HepG2 (cell line): ENCODE results near the gene RPP14. TPM values are rescaled to one million over a fixed set of nuclear protein-coding genes. Genes with fewer than 3 reads are reported as not detected.

Experiments used
- AHR ChIP-seq: IDR thresholded peaks from 2 replicates; pipeline ENCODE4 v1.6.1; 2018; ENCODE audit warnings: missing genetic modification reagents, missing compliant biosample characterization
- BHLHE40 ChIP-seq: IDR thresholded peaks from 2 replicates; pipeline ENCODE4 v1.6.1; 2011; ENCODE audit warnings: low read length, improper control_type of control experiment
- HDAC6 ChIP-seq: fragments of 200-600 bp; sonication (generic); IDR thresholded peaks from 2 replicates; pipeline ENCODE4 v1.7.0; 2017; ENCODE audit warnings: mild to moderate bottlenecking, antibody characterized with exemption, low read length, low read depth
- HMG20A ChIP-seq: IDR thresholded peaks from 2 replicates; pipeline ENCODE4 v1.6.1; 2016; ENCODE audit warnings: borderline replicate concordance
- TAF1 ChIP-seq: sonication (generic); formaldehyde crosslinking; IDR thresholded peaks from 2 replicates; pipeline ENCODE4 v1.4.0; 2020; ENCODE audit warnings: missing genetic modification reagents
- TBL1XR1 ChIP-seq: fragments of 150-350 bp; IDR thresholded peaks from 2 replicates; pipeline ENCODE4 v1.6.1; 2014; ENCODE audit warnings: borderline replicate concordance, low read length; ENCODE audit not compliant: partially characterized antibody
- TFAP4 ChIP-seq: sonication (generic); IDR thresholded peaks from 2 replicates; pipeline ENCODE4 v1.6.1; 2016; ENCODE audit warnings: low read depth, borderline replicate concordance
- TOE1 ChIP-seq: sonication (generic); formaldehyde crosslinking; IDR thresholded peaks from 2 replicates; pipeline ENCODE4 v1.4.0; 2020; ENCODE audit warnings: mild to moderate bottlenecking, missing genetic modification reagents
- ZBTB1 ChIP-seq: sonication (generic); formaldehyde crosslinking; IDR thresholded peaks from 2 replicates; pipeline ENCODE4 v1.4.0; 2020; ENCODE audit warnings: missing genetic modification reagents, borderline replicate concordance
- ZEB1 ChIP-seq: IDR thresholded peaks from 2 replicates; pipeline ENCODE4 v1.6.1; 2012; ENCODE audit warnings: mild to moderate bottlenecking, low read depth, inconsistent platforms; ENCODE audit not compliant: insufficient replicate concordance
- ZNF124 ChIP-seq: sonication (generic); formaldehyde crosslinking; IDR thresholded peaks from 2 replicates; pipeline ENCODE4 v1.4.0; 2020; ENCODE audit warnings: missing genetic modification reagents
- ZNF282 ChIP-seq: fragments of 450-650 bp; IDR thresholded peaks from 2 replicates; pipeline ENCODE4 v1.6.1; 2018; ENCODE audit not compliant: partially characterized antibody
- ZNF30 ChIP-seq: sonication (generic); formaldehyde crosslinking; IDR thresholded peaks from 2 replicates; pipeline ENCODE4 v1.5.0; 2020; ENCODE audit warnings: mild to moderate bottlenecking, missing genetic modification reagents
- ZNF343 ChIP-seq: sonication (generic); formaldehyde crosslinking; IDR thresholded peaks from 2 replicates; pipeline ENCODE4 v1.4.0; 2020; ENCODE audit warnings: mild to moderate bottlenecking, missing genetic modification reagents
- ZNF746 ChIP-seq: sonication (generic); formaldehyde crosslinking; IDR thresholded peaks from 2 replicates; pipeline ENCODE4 v1.8.0; 2022; ENCODE audit warnings: mild to moderate bottlenecking, missing genetic modification reagents
- ZNF800 ChIP-seq: sonication (generic); formaldehyde crosslinking; IDR thresholded peaks from 2 replicates; pipeline ENCODE4 v1.4.0; 2020; ENCODE audit warnings: missing genetic modification reagents
- ZNF816 ChIP-seq: sonication (generic); formaldehyde crosslinking; IDR thresholded peaks from 2 replicates; pipeline ENCODE4 v1.8.0; 2022; ENCODE audit warnings: missing genetic modification reagents, mild to moderate bottlenecking, borderline replicate concordance
- ZSCAN31 ChIP-seq: sonication (generic); formaldehyde crosslinking; IDR thresholded peaks from 2 replicates; pipeline ENCODE4 v1.5.0; 2020; ENCODE audit warnings: low read depth, mild to moderate bottlenecking, missing genetic modification reagents
- polyA plus RNA-seq, 8 experiments: library from polyadenylated mRNA; depleted of rRNA in 3 of 8; stranded (reverse) in 7 of 8; unstranded in 1 of 8; fragments of >200 nt; fragmentation: Illumina TruSeq in 4 of 8; extraction: Trizol in 4 of 8; gene quantifications; 2 replicates each; pipeline versions ENCODE4 v1.2.1 to v1.2.3, GENCODE V29; 2011 to 2016; ENCODE audit warnings: low read depth in 4 of 8, missing spikeins in 1 of 8, mixed read lengths in 1 of 8; ENCODE audit not compliant: insufficient read depth in 1 of 8
- total RNA-seq, 5 experiments: library from RNA; depleted of rRNA; stranded (reverse); fragments of >200 nt; fragmentation: Illumina TruSeq; extraction: Trizol; gene quantifications; 2 replicates each; pipeline ENCODE4 v1.2.3, GENCODE V29; 2016; ENCODE audit warnings: low read depth in 1 of 5
- TF ChIP-seq, protein P1 (sequence below): sonication (generic); formaldehyde crosslinking; conservative IDR thresholded peaks from 2 replicates; pipeline ENCODE4 v1.8.0; 2022; ENCODE audit warnings: low read depth, missing genetic modification reagents
- TF ChIP-seq, protein P2 (sequence below): sonication (generic); formaldehyde crosslinking; IDR thresholded peaks from 2 replicates; pipeline ENCODE4 v1.4.0; 2020; ENCODE audit warnings: missing genetic modification reagents
- TF ChIP-seq, protein P3 (sequence below): IDR thresholded peaks from 2 replicates; pipeline ENCODE4 v1.6.1; 2012; ENCODE audit warnings: inconsistent platforms

RPP14 gene
- total and polyA plus RNA-seq, 2 of the 13 experiments (the other 11 are each of a cell fraction or from before 2014, with no cell fraction given) = 15.4 to 16.2 TPM

GRCh38 chr3:58332575-58333188, 26.6 kb downstream of the RPP14 start, which contains the start of gene PXK (continued):
- TF ChIP-seq ZNF30 (CRISPR knock-in tag) (no peak), ZEB1 (no peak), ZBTB1 (CRISPR knock-in tag) (no peak), AHR (no peak), ZNF343 (CRISPR knock-in tag) (no peak), TFAP4 (no peak), TOE1 (CRISPR knock-in tag) (no peak), ZNF816 (CRISPR knock-in tag) (no peak), TAF1 (CRISPR knock-in tag) (peak; percentile 34; the same call in 1 of the 2 replicates), ZNF800 (CRISPR knock-in tag) (no peak), ZNF124 (CRISPR knock-in tag) (no peak), ZNF746 (CRISPR knock-in tag) (no peak), ZNF282 (no peak), HDAC6 (no peak), ZSCAN31 (CRISPR knock-in tag) (peak; percentile 43; the same call in 1 of the 2 replicates), HMG20A (no peak), BHLHE40 (peak; percentile 53; the same call in 1 of the 2 replicates), TBL1XR1 (no peak)
- TF ChIP-seq, protein P1, sequence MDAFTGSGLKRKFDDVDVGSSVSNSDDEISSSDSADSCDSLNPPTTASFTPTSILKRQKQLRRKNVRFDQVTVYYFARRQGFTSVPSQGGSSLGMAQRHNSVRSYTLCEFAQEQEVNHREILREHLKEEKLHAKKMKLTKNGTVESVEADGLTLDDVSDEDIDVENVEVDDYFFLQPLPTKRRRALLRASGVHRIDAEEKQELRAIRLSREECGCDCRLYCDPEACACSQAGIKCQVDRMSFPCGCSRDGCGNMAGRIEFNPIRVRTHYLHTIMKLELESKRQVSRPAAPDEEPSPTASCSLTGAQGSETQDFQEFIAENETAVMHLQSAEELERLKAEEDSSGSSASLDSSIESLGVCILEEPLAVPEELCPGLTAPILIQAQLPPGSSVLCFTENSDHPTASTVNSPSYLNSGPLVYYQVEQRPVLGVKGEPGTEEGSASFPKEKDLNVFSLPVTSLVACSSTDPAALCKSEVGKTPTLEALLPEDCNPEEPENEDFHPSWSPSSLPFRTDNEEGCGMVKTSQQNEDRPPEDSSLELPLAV (CRISPR knock-in tag) = no peak
- TF ChIP-seq, protein P2, sequence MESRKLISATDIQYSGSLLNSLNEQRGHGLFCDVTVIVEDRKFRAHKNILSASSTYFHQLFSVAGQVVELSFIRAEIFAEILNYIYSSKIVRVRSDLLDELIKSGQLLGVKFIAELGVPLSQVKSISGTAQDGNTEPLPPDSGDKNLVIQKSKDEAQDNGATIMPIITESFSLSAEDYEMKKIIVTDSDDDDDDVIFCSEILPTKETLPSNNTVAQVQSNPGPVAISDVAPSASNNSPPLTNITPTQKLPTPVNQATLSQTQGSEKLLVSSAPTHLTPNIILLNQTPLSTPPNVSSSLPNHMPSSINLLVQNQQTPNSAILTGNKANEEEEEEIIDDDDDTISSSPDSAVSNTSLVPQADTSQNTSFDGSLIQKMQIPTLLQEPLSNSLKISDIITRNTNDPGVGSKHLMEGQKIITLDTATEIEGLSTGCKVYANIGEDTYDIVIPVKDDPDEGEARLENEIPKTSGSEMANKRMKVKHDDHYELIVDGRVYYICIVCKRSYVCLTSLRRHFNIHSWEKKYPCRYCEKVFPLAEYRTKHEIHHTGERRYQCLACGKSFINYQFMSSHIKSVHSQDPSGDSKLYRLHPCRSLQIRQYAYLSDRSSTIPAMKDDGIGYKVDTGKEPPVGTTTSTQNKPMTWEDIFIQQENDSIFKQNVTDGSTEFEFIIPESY (CRISPR knock-in tag) = 0 out of 2 replicates have a peak, but pooled peaks have one; percentile 26
- TF ChIP-seq, protein P3, sequence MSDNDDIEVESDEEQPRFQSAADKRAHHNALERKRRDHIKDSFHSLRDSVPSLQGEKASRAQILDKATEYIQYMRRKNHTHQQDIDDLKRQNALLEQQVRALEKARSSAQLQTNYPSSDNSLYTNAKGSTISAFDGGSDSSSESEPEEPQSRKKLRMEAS = peak; percentile 94
